Mesothelial cell of epicardium (in vitro differentiated cells): ENCODE data around the gene GFRA3. TPM values are rescaled to one million over a fixed set of nuclear protein-coding genes. Genes with fewer than 3 reads are reported as not detected.

Source experiments
- DNase-seq, 2 experiments: peaks; one replicate each; pipeline ENCODE4 v3.0.0; 2021; ENCODE audit warnings: low spot score in 2 of 2; ENCODE audit not compliant: unreplicated experiment in 2 of 2
- H3K27ac Mint-ChIP-seq: 2 replicates; pipeline ENCODE4 v1.8.0; 2021; ENCODE audit warnings: mixed read lengths
- H3K27me3 Mint-ChIP-seq: 2 replicates; pipeline ENCODE4 v1.8.0; 2021; ENCODE audit warnings: low read depth, mixed read lengths
- H3K36me3 Mint-ChIP-seq: 2 replicates; pipeline ENCODE4 v1.8.0; 2021; ENCODE audit warnings: mixed read lengths
- H3K4me1 Mint-ChIP-seq: 2 replicates; pipeline ENCODE4 v1.8.0; 2021; ENCODE audit warnings: mixed read lengths
- H3K4me3 Mint-ChIP-seq: 2 replicates; pipeline ENCODE4 v1.8.0; 2021; ENCODE audit warnings: mild to moderate bottlenecking, moderate library complexity, mixed read lengths
- H3K9me3 Mint-ChIP-seq: 2 replicates; pipeline ENCODE4 v1.8.0; 2021; ENCODE audit warnings: mixed read lengths
- CTCF ChIP-seq: fragments of 200-600 bp; sonication (generic); IDR thresholded peaks from one replicate; pipeline ENCODE4 v1.5.0; 2021; ENCODE audit warnings: antibody characterized with exemption; ENCODE audit not compliant: unreplicated experiment
- total RNA-seq: library from RNA; stranded (reverse); gene quantifications from 3 replicates; pipeline ENCODE4 v1.2.1, GENCODE V29; 2021

Gene GFRA3
- total RNA-seq, 1 donor from 2014 or later, result 0.27 TPM

GRCh38 chr5:138212828-138213160 lies 61.6 kb downstream of the GFRA3 start:
- Mint-ChIP-seq H3K4me1 (peaks cover 19% of the 10 kb centered on the region), H3K4me3 (peak overlapping the region; percentile 99), H3K27me3 (no peaks in the 10 kb centered on the region), H3K36me3 (peaks cover 8% of the 10 kb centered on the region), H3K27ac (peak overlapping the region; percentile 98), H3K9me3 (no peaks in the 10 kb centered on the region)
- no peak for DNase-seq
- no peak for TF ChIP-seq CTCF

GRCh38 chr5:138210985-138211384 lies 63.4 kb downstream of the GFRA3 start:
- Mint-ChIP-seq H3K4me3 (peak overlapping the region; percentile 41), H3K27ac (no peak overlapping the region), H3K4me1 (peaks cover 19% of the 10 kb centered on the region), H3K36me3 (peaks cover 8% of the 10 kb centered on the region), H3K9me3 (no peaks in the 10 kb centered on the region), H3K27me3 (no peaks in the 10 kb centered on the region)
- no peak for DNase-seq
- TF ChIP-seq CTCF, result no peak

Other genes starting within 250 kb of the GFRA3 start
- gene FAM13B, start 241.5 kb downstream of the GFRA3 start, total RNA-seq, result 52.5 to 57.9 TPM (median 56.4 TPM) in 3 replicates
- not detected in 3 replicates for gene WNT8A, start 190.6 kb downstream of the GFRA3 start, total RNA-seq
- gene NME5, start 135.2 kb downstream of the GFRA3 start, total RNA-seq, result 2.4 to 3.4 TPM (median 2.7 TPM) in 3 replicates
- gene BRD8, start 96.0 kb downstream of the GFRA3 start, total RNA-seq, result 88.7 to 89.3 TPM (median 89.0 TPM) in 3 replicates
- 24.4 to 27.0 TPM (median 26.8 TPM) in 3 replicates for gene KIF20A, start 95.5 kb downstream of the GFRA3 start, total RNA-seq
- 37.6 to 44.1 TPM (median 39.0 TPM) in 3 replicates for gene CDC23, start 61.3 kb downstream of the GFRA3 start, total RNA-seq
- gene CDC25C, start 57.2 kb upstream of the GFRA3 start, total RNA-seq, result 6.7 to 6.8 TPM (median 6.7 TPM) in 3 replicates
- 52.1 to 53.6 TPM (median 52.9 TPM) in 3 replicates for gene FAM53C, start 63.6 kb upstream of the GFRA3 start, total RNA-seq
- gene KDM3B, start 78.1 kb upstream of the GFRA3 start, total RNA-seq, result 94.0 to 96.6 TPM (median 96.1 TPM) in 3 replicates
- 14.2 to 19.7 TPM (median 15.6 TPM) in 3 replicates for gene REEP2, start 164.4 kb upstream of the GFRA3 start, total RNA-seq
- gene EGR1, start 190.9 kb upstream of the GFRA3 start, total RNA-seq, result 701 to 737 TPM (median 733 TPM) in 3 replicates